GM19438 (cell line): Measurements from ENCODE around the gene PRRT4.

Experiments
- ATAC-seq: cut with Tn5 transposase; IDR thresholded peaks from one replicate; pipeline ENCODE4 v1.9.1; 2021; ENCODE audit warnings: low read depth; ENCODE audit not compliant: unreplicated experiment

The PRRT4 gene

DNA sequence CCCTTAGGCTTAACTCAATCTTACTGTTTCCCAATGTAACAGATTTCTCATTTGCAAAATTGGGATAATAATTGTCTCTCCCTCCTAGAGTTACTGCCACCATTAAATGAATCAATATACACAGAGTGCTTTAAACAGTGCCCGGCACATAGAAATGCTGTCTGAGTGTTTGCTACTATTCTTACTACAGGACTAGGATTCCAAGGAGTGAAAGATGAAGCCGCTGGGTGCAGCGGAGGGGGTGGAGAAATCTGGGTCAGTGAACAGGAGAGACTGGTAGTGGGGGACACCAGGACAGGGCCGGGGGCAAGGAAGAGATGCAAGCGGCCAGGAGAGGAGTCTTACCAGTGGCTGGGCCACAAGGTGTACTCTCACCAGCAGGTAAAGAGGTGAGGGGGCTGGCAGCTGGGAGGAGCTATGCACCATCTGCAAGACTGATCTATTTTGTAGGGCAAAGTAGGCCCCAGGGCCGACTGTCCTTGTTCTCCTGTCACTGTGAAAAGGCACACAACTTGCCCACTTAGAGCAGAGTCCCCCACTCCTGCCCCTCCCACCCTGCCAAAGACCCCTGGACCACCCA lies 18.5 kb upstream of the PRRT4 start:
- ATAC-seq: no peak

DNA sequence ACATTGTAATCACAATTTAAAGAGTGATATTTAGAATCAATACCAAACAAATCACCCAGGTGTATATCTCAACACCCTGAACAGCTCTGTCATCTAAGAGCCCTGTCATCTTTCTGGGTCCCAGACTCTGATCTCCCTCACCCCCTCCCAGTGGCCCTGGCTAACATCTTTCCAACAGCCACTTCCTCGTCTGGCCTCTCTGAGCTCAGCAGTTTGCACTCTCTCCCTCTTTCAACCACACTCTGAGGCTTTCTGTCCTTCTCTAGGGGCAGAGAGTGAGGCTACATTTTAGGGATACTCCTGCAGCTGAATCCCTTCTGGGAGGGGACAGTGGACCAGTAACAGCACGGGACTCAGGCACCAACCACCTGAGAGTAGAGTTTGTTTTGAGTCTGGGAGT lies 17.1 kb upstream of the PRRT4 start:
- ATAC-seq: no peak

DNA sequence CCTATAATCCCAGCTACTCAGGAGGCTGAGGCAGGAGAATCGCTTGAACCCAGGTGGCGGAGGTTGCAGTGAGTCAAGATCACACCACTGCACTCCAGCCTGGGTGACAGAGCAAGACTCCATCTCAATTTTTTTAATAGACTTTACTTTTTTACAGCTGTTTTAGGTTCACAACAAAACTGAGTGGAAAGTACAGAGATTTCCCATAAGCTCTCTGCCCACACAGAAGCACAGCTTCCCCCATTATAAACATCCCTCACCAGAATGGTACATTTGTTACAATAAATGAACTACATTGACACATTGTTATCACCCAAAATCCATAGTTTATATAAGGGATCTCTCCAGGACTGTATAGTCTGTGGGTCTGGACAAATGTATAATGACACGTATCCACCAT lies 14.6 kb upstream of the PRRT4 start:
- no peak for ATAC-seq

DNA sequence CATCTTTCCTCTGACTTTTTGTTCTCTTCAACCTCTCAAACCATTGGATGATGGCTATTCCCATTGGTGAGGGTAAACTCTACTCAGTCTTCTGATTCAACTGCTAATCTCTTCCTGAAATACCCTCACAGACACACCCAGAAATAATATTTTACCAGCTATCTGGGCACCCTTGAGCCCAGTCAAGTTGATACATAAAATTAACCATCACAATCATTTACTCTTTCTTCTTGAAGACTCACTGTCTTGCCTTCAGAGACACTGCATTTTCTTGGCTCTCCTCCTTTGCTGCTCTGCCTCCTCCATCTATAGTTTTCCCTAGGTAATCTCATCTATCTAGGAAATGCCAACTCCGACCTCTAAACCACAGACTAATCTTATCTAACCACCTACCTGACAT lies 12.6 kb upstream of the PRRT4 start:
- ATAC-seq: no peak

DNA sequence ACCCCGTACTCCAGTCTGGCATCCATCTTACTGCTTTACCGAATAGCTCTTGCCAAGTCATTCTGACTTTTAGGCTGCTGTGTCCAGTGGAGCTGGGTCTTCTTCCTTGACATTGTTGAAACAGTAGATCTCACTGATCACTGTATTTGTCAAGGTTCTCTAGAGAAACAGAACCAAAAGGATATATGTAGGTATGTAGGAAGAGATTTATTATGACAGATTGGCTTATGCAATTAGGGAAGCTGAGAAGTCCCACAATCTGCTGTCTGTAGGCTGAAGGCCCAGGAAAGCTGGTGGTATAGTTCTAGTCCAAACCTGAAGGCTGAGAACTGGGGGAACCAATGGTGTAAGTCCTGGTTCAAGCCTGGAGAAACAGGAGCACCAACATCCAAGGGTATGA lies 12.1 kb upstream of the PRRT4 start:
- ATAC-seq: no peak

DNA sequence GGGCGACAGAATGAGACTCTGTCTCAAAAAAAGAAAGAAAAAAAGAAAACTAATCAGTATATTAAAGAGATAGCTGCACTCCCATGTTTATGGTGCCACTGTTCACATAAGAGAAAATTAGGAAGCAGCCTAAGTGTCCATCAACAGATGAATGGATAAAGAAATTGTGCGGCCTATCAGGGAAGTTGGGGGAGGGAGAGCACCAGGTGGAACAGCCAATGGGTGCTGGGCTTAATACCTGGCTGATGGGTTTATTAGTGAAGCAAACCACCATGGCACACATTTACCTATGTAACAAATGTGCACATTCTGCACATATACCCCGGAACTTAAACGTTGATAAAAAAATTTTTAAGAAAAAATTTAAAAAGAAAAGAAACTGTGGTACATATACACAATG lies 9.0 kb upstream of the PRRT4 start:
- no peak for ATAC-seq

DNA sequence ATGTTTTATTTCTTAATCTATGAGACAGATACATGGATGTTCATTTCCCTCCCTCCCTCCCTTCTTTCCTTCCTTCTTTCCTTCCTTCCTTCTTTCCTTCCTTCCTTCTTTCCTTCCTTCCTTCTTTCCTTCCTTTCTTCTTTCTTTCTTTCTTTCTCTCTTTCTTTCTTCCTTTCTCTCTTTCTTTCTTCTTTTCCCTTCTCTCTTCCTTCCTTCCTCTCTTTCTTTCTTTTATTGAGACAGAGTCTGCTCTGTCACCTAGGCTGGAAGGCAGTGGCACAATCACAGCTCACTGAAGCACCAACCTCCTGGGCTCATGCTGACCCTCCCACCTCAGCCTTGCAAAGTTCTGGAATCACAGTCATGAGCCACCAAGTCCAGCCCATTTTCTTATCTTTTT lies 5.5 kb upstream of the PRRT4 start:
- ATAC-seq: no peak

DNA sequence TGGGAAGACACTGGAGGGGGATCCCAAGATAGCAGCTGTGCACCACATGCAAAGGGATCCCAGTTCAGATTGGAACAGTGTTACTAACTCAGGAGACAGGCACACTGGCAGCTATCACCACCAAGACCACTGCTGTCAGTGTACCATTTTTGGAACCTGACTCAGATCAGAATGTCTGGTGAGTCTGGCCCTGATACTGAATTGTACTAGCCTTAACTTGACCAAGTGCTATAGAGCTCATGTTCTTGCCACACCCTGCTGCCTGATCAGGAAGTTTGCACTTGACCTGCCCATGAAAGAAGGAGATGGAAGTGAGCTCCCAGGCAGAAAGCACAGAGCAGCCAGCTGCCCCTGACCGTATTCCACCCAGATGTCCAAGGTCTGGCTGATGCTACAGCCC lies 4.8 kb upstream of the PRRT4 start:
- ATAC-seq: no peak

DNA sequence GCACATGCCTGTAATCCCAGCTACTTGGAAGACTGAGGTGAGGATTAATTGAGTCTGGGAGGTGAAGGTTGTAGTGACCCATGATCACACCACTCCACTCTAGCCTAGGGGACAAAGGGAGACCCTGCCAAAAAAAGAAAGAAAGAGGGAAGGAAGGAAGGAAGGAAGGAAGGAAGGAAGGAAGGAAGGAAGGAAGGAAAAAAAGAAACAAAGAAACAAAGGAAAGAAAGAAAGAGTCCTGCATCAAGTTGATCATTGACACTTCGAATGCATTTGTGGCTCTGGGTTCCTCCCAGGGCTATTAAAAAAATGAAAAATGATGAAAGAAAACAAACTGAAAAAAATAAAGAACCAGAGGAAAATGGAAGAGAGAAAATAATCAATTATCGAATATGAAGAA lies 3.9 kb upstream of the PRRT4 start:
- no peak for ATAC-seq

DNA sequence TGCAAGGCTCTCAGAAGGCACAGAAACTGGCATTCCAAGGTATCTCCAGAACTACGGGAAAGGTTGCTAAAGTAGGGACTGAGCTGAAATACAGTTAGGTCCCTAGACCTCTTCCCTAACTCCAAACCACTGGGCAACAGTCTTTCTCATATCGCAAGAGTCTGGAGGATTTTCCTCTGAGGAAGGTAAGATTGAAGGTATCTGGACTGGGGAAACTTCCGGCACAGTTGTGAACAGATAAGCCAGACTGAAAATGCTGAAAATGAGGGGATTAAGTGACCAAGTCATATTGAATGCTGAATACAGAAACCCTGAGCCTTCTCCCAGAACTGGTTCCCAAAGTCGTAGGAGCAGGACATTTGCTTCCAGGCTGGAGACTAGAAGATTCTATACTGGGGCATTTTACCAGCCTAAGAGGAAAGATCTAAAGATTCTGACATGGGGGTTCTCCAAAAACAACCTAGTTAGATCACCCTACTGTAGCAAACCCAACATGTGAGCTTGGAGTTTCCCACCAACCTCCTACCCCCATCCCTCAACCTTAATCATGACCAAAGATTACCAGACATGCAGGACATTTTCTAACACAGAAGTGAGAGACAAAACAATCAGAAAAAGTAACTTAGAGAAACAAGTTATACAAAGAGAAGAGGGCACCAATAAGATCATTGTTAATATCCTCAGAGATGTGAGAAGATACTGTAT lies 2.8 kb upstream of the PRRT4 start:
- ATAC-seq: no peak

DNA sequence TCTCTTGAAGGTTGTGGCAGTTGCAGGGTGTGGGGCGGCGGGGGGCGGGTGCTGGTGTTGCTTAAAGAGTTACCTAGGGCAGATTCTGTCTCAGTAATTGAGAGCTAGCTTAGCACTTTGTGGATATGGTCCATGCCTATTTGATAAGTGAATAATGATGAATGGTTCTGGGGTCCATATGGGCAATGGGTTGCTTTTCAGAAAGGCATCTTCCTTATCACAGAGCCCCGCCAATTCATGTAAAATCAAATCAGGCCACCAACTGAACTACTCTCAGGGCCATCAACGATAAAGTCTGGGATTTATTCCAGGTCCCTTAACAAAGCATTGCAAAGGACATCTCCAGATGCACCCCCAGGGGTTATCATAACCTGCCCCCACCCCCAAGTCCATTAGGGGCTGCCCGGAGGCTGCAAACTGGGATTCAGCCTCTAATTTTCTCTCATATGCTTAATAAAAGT lies 1.8 kb upstream of the PRRT4 start:
- ATAC-seq: no peak

DNA sequence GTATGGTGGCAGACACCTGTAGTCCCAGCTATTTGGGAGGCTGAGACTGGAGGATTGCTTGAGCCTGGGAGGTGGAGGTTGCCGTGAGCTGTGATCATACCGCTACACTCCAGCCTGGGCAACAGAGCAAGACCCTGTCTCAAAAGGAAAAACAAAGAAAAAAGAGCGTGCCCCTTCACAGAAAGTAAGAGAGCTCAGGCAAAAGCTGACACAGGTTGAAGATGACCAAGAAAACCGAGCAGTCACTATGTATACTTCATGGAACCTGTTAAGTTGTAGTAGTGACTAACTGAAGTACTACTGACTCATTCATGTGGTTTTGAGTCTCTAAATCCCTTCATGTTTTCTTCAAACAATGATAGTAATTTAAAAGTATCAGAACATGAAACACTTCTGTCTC lies 1.2 kb upstream of the PRRT4 start:
- ATAC-seq: no peak

DNA sequence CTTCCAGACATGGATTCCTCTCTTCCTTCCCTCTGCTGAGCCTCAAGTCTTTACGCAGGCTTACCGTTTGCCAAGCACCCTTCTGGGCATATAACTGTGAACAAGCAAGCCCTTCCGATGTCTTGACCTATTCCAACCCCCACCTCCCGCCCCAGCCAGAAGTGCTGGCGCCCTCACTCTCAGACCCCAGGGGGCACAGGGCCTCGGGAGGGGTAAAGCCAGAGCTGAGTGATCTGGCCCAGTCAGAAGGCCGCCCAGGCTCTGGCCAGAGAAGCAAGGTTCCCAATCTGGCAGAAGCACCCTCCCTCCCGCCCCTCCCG lies 1.2 kb downstream of the PRRT4 start:
- no peak for ATAC-seq

DNA sequence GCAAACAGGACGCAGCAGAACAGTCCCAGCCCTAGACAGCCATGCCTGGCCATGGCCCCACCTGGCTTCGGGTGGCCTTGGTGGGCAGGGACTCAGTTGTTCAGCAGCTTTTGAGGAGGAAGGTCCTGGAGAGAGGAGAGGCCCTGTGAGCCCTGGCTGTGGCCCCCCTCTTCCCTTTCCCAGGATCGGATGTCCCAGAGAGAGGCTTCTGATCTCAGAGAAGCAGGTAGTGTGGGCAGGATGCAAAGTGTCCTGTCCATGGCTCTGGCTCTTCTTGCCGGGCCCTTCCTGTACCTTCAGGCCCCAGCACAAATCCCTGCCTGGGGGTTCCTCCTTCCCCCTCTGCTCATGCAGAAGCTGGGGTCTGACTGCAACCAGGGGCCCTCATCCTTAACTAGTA lies 1.6 kb downstream of the PRRT4 start:
- ATAC-seq: no peak

DNA sequence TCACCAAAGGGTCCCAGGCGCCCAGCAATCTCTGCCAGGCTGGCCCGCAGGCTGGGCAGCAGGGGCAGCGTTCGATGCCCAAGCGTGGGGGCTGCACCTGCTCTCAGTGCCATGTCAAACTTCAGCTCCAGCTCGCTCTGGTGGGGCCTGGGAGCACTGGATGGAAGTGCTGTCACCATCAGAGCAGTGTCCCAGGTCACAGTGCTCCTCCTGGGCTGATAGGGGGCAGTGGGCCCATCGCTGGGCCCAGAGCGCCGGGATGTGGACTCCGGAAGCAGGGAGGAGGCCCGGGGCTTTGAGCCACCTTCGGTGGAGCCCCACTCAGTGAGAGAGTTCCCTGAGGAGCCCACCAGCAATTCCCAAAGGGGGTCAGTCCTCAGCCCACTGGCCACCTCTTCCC lies 2.2 kb downstream of the PRRT4 start:
- no peak for ATAC-seq

DNA sequence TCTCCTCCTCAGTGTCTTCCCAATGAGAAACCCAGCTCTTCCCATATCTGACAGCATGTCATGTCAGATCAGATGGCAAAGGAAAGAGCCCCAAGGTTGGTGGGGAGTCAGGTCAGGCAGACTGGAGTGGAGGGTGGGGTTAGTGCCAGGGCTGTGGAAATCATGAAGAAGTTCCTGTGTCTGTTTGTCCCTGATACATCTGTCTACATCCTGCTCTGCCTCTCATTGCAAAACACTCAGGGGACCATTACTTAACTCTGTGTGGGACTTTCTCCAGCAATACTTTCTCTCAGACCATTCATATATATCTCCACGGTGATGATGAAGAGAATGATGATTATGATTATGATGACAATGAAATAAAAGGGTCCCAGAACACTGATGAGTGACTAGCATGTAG lies 3.3 kb downstream of the PRRT4 start:
- ATAC-seq: no peak

DNA sequence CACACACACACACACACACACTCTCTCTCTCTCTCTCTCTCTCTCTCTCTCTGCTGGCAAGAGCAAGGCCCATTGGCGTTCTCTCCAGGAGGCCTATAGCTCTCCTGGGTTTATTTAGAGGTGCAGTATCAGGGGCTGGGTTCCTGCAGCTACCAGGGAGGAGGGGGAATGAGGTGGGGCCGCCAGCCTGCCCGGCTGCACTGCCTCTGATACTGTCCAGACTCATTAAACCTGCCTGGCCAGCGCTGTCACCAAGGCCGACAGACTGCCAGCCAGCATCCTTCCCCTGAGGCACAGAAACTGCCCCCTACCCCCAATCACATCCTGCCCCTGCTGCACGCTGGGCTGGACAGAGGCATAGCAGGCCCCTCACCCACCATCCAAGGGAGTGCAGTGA lies 4.3 kb downstream of the PRRT4 start:
- no peak for ATAC-seq

DNA sequence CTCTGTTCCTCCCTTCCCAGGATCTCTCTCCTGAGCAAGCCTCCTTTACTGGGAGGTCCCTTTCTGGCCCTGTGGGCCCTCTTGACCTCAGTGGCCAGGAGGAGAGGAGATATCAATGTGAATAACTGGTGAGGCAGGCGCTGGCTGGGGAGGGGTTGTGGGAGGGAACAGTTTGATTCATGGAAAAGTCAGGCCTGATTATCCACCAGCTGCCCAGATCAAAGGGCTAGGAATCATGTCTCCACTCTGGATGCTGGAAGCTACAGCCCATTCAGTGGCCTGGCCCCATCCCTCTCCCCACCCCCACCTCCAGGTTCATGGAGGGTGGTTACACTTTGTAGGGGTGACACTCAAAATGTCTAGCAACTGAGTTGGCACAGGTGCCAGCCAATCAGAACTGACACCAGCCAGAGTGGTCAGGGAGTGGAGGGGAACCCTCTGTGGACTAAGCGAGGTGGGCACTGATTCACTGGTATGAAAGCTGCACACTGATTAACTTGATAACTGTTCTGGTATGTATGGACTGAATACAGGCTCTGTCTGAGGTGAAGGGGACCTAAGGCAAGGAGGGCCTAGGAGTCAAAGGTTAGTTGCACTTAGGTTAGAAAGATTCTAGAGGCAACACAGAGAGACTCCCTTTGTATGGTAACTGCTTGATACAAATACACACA lies 4.8 kb downstream of the PRRT4 start:
- ATAC-seq: no peak

DNA sequence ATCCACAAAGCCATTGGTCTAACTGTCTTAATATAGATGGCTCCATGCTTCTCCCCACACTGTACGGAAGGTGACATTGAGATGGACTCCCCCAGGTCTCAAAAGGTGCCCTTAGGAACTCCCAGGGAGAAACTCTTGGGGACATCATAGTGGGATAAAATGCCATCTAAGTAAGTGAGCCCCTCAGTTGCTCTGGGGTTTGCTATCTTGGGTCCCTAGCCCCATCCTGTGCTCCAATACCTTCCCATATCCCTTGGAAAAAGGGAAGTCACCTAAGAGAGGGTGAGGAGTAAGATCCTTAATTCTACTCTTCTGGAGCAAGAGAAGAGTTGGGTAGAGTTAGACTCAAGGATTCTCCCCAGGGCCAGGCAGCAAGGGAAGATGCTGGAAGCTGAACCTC lies 7.9 kb downstream of the PRRT4 start:
- ATAC-seq: no peak

DNA sequence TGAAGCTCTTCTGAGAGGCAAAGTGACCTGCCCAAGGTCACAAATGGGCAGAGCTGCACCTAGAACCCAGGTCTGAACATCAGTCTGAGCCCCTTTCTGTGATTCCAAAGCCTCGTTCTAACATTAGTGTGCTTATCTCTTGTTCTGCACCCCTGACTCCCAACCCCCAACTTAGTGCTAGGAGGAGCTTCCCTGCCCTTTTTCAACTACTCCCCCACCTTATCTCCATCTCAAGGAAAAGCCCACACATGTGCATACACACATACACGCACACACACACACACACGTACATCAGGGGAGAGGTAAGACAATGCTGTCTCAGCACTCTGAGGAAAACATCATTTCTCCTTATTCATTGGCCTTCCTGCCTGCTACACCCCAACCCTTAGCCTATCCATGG lies 8.3 kb downstream of the PRRT4 start:
- no peak for ATAC-seq

DNA sequence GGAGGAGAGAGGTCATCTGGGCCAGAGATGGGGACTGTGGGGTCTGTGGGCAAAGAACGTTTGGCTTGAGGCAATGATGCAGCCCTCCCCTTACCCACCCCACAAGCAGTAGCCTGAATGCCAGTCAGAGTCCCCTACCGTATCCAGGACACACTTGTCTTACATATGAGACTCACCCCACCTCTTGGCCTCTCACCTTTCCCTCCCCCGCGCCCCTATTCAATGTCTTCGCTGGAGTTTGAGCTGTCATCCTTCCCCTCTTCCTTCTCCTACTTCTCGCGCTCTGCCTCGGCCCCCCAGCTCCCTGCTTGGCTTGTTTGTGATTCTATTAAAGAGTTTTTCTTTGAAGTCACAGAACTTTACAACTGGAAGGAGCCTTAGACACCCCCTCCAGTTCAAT lies 8.9 kb downstream of the PRRT4 start:
- ATAC-seq: no peak

DNA sequence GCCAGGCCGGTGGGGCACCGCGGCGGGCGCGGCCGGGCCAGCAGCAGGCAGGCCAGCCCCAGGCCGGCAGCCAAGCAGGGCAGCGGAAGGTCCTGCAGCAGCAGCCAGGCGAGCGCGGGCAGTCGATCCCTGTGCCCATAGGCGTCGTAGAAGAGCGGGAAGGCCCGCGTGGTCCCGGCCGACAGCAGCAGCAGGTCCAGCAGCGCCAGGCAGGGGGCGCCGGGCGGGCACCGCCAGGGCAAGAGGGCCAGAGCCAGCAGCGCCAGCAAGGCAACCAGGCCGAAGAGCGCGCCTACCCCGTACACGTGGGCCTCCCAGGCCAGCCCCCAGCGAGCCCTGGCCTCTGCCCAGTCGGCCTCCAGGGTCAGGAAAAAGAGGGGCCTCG lies 9.3 kb downstream of the PRRT4 start:
- no peak for ATAC-seq
